ENCODE measurements around the gene MAP2. TPM values are rescaled to one million over a fixed set of nuclear protein-coding genes. Genes with fewer than 3 reads are reported as not detected.

Gene MAP2
- total and polyA plus RNA-seq, 2 of the 13 experiments (the other 11 are each of a cell fraction or from before 2014, with no cell fraction given): 0.08 TPM; not detected in 1

DNA sequence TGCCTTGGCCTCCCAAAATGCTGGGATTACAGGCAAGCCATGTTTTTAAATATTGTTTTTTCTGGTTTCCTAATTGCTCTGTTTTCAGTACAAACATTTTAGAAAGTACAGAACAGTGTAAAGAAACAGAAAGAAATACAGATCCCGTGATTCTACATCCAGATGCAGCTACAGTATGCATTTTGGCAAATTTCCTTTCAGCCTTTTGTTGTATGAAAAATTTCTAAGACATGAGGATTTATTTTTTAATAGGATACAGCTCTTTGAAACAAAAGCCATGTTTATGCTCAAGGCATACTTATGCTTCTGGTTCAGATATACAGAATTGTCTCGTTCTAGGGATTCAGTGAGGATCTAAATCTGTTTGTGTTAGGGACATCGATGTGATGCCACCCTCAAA is 109.5 kb downstream of the MAP2 start (continued):
- TF ChIP-seq, protein P1, sequence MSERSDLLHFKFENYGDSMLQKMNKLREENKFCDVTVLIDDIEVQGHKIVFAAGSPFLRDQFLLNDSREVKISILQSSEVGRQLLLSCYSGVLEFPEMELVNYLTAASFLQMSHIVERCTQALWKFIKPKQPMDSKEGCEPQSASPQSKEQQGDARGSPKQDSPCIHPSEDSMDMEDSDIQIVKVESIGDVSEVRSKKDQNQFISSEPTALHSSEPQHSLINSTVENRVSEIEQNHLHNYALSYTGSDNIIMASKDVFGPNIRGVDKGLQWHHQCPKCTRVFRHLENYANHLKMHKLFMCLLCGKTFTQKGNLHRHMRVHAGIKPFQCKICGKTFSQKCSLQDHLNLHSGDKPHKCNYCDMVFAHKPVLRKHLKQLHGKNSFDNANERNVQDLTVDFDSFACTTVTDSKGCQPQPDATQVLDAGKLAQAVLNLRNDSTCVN (CRISPR knock-in tag; IDR thresholded peaks at IDR 0.05; ENCODE audit: borderline replicate concordance): no peak
- TF ChIP-seq SUZ12 (IDR thresholded peaks at IDR 0.05; ENCODE audit: low read depth, low read length) (no peak), SMAD9 (CRISPR knock-in tag; IDR thresholded peaks at IDR 0.05) (no peak)

DNA sequence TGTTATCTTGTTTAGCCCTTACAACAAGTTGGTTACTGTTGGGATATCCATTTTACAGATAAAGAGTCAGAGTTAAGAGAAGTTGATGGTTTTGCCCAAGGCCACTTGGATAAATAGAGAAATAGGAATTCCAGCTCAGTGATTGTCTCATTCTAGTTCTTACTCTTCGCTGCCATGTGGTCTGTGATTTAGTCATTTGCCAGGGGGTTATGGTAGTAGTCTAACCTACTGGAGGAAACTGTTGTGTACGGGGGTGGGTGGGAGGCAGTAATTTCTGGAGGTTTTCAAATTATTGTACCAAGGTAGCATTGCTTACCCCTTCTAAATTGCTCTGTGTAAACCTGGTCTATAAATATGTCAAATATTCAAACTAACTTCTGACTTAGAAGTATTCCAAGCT is 110.4 kb downstream of the MAP2 start:
- no peak overlapping the region for H2AFZ ChIP-seq (ENCODE audit: low read length)
- DNase-seq (ENCODE audit: low spot score) (no peak), FAIRE-seq (no peak), ATAC-seq (no peak)
- no peak overlapping the region for H3K27ac ChIP-seq (ENCODE audit: extremely low read length, insufficient read depth, low read length)
- no peaks in the 10 kb centered on the region for H3K36me3 ChIP-seq (replicated peaks in 1 of 2; ENCODE audit: control insufficient read depth in 1 of 2, insufficient read depth in 2 of 2, low read length in 2 of 2)
- no peaks in the 10 kb centered on the region for H3K79me2 ChIP-seq (ENCODE audit: insufficient read depth, low read length)
- H4K20me1 ChIP-seq (ENCODE audit: insufficient read depth, low read length): no peaks in the 10 kb centered on the region
- H3K9ac ChIP-seq (ENCODE audit: insufficient read depth, low read depth, low read length): no peak overlapping the region
- H3K4me3 ChIP-seq (replicated peaks in 1 of 3; ENCODE audit: insufficient read depth in 1 of 3, low read depth in 2 of 3, low read length in 3 of 3): no peak overlapping the region
- WGBS (ENCODE audit: low lambda C conversion rate): 3% methylated on average over 2 of the region's 2 CpGs
- intact Hi-C loops (cut with micrococcal nuclease; ENCODE audit: unreplicated experiment) (no loop called here), in situ Hi-C loops (cut with HindIII; ENCODE audit: extremely low pct_ligation_motif_present, low pct_unique_long_range_greater_than_20kb) (no loop called here)
- no peak for TF ChIP-seq POLR2AphosphoS2 (IDR thresholded peaks at IDR 0.05; ENCODE audit: low read depth, low read length)
- TF ChIP-seq BCL6 (CRISPR knock-in tag; IDR thresholded peaks at IDR 0.05): no peak
- no peak for TF ChIP-seq PRMT3 (CRISPR knock-in tag; IDR thresholded peaks at IDR 0.05; ENCODE audit: borderline replicate concordance, low read depth)
- TF ChIP-seq ZNF431 (CRISPR knock-in tag; IDR thresholded peaks at IDR 0.05; ENCODE audit: borderline replicate concordance, low read depth): no peak
- no peak for TF ChIP-seq PCBP1 (IDR thresholded peaks at IDR 0.05; ENCODE audit: borderline replicate concordance, low read depth, low read length)
- no peak for TF ChIP-seq ZNF33B (CRISPR knock-in tag; IDR thresholded peaks at IDR 0.05)
- TF ChIP-seq, protein P2, sequence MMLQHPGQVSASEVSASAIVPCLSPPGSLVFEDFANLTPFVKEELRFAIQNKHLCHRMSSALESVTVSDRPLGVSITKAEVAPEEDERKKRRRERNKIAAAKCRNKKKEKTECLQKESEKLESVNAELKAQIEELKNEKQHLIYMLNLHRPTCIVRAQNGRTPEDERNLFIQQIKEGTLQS (CRISPR knock-in tag; IDR thresholded peaks at IDR 0.05): no peak
- no peak for TF ChIP-seq CHCHD3 (CRISPR knock-in tag; IDR thresholded peaks at IDR 0.05)
- TF ChIP-seq REPIN1 (CRISPR knock-in tag; IDR thresholded peaks at IDR 0.05; ENCODE audit: borderline replicate concordance, low read depth): no peak
- no peak for TF ChIP-seq ISX (CRISPR knock-in tag; conservative IDR thresholded peaks at IDR 0.05)
- TF ChIP-seq POGZ (CRISPR knock-in tag; IDR thresholded peaks at IDR 0.05): no peak
- TF ChIP-seq ZNF292 (CRISPR knock-in tag; IDR thresholded peaks at IDR 0.05; ENCODE audit: borderline replicate concordance, low read depth): no peak
- no peak for TF ChIP-seq JARID2 (CRISPR knock-in tag; IDR thresholded peaks at IDR 0.05; ENCODE audit: insufficient replicate concordance)
- TF ChIP-seq, protein P3, sequence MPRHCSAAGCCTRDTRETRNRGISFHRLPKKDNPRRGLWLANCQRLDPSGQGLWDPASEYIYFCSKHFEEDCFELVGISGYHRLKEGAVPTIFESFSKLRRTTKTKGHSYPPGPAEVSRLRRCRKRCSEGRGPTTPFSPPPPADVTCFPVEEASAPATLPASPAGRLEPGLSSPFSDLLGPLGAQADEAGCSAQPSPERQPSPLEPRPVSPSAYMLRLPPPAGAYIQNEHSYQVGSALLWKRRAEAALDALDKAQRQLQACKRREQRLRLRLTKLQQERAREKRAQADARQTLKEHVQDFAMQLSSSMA (CRISPR knock-in tag; IDR thresholded peaks at IDR 0.05): no peak
- no peak for TF ChIP-seq SMAD3 (CRISPR knock-in tag; IDR thresholded peaks at IDR 0.05)
- TF ChIP-seq ZMYM4 (CRISPR knock-in tag; IDR thresholded peaks at IDR 0.05): no peak
- no peaks in the 10 kb centered on the region for H3K4me1 ChIP-seq (ENCODE audit: insufficient read depth, low read length)
- H3K9me3 ChIP-seq (ENCODE audit: low read length): no peaks in the 10 kb centered on the region
- H3K4me2 ChIP-seq (ENCODE audit: low read depth, low read length): no peak overlapping the region
- no peaks in the 10 kb centered on the region for H3K27me3 ChIP-seq (ENCODE audit: control insufficient read depth in 1 of 2, insufficient read depth in 2 of 2, low read length in 2 of 2)
- ChIA-PET POLR2A (no interaction called here), CTCF (ENCODE audit: low intra/inter-chr PET ratio, low total read pairs) (no interaction called here)
- BruUV-seq (replicated peaks): no TSS peak

Data from HepG2 (cell line).